Right lobe of liver (tissue), 6 donors: ENCODE data around the gene SYT9. TPM values are rescaled to one million over a fixed set of nuclear protein-coding genes. Genes with fewer than 3 reads are reported as not detected.
A peak's percentile ranks its signal among the peaks of the same experiment; 100 is the strongest.

Experiments used
- ATAC-seq, 4 donors: fragments of 200-7000 bp; cut with Tn5 transposase; one replicate each; pipeline ENCODE4 v1.9.1; 2020; ENCODE audit warnings: mild to moderate bottlenecking in 4 of 4, moderate library complexity in 4 of 4
- DNase-seq, 3 donors: peaks; one replicate each; pipeline ENCODE4 v3.0.0-alpha.2; 2020
- H3K27ac ChIP-seq, 3 donors: fragments of 200-600 bp; one replicate each; pipeline ENCODE4 v1.8.0; 2022
- H3K27me3 ChIP-seq, 2 donors: fragments of 200-600 bp; one replicate each; pipeline ENCODE4 v1.8.0; 2022
- H3K36me3 ChIP-seq, 4 donors: fragments of 200-600 bp; sonication (generic) in 1 of 4; one replicate each; pipeline versions ENCODE4 v1.5.1 to v1.8.0; 2017 to 2022; ENCODE audit warnings: control low read depth in 1 of 4
- H3K4me1 ChIP-seq, 4 donors: fragments of 200-600 bp; sonication (generic) in 1 of 4; one replicate each; pipeline versions ENCODE4 v1.5.1 to v1.8.0; 2017 to 2022; ENCODE audit warnings: control low read depth in 1 of 4
- H3K4me3 ChIP-seq, 3 donors: fragments of 200-600 bp; one replicate each; pipeline ENCODE4 v1.8.0; 2022
- H3K9me3 ChIP-seq, 4 donors: fragments of 200-600 bp; sonication (generic) in 1 of 4; one replicate each; pipeline versions ENCODE4 v1.5.1 to v1.8.0; 2017 to 2022; ENCODE audit warnings: control low read depth in 1 of 4
- CTCF ChIP-seq, 4 donors: fragments of 200-600 bp in 3 of 4; fragments of 450-650 bp in 1 of 4; IDR thresholded peaks; one replicate each; pipeline versions ENCODE4 v1.5.1 to v1.8.0; 2016 to 2022; ENCODE audit warnings: antibody characterized with exemption in 4 of 4, mild to moderate bottlenecking in 2 of 4
- POLR2A ChIP-seq: fragments of 450-650 bp; IDR thresholded peaks from one replicate; pipeline ENCODE4 v1.6.1; 2017; ENCODE audit warnings: antibody characterized with exemption, mild to moderate bottlenecking
- WGBS: methylation state at CpG from one replicate; pipeline ENCODE4 v1.1.6; 2018; ENCODE audit warnings: low coverage, low lambda C conversion rate; ENCODE audit not compliant: insufficient coverage; ENCODE audit errors: missing lambda C conversion rate; 5-methylcytosine and 5-hydroxymethylcytosine counted together
- intact Hi-C, 2 donors: fragments of 100-400 bp; cut with DNase I; formaldehyde crosslinking; loops; one replicate each; pipeline versions ENCODE4 v1.11.2 to v1.14.1; 2022
- total RNA-seq, 6 experiments: library from RNA; depleted of rRNA in 2 of 6; stranded (reverse); fragments of >200 nt in 2 of 6; fragmentation: NEBNext Ultra II Directional in 3 of 6; extraction: Animal tissue kit (Norgen Biotek cat#: 25700) in 3 of 6; gene quantifications; one replicate each; pipeline versions ENCODE4 v1.1.0 to v1.2.4, GENCODE V29; 2016 to 2023
- donor health status: DM: no; HTN: yes; CAD: no.
- donor health status: DM: no; HTN: no; CAD: no.
- donor health status: DM: no; HTN: no; CAD: no.
- donor health status: DM: no; HTN: yes; CAD: no.
- donor health status: DM: no; HTN: yes; CAD: no.

SYT9 gene
- total RNA-seq, 6 experiments from 2014 or later, result 3.0 to 12.6 (median 4.5) TPM

DNA sequence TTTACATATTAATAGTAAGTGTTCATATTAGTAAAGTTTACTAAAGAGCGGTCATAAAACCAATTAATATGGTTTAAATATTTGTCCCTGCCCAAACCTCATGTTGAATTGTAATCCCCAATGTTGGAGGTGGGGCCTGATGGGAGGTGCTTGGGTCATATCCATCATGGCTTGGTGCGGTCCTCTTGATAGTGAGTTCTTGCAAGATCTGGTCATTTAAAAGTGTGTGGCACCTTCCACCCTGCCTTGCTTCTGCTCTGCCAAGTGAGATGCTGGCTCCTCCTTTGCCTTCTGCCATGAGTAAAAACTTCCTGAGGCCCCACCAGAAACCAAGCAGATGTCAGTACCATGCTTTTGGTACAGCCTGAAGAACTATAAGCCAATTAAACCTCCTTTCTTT, 178.8 kb downstream of the SYT9 start:
- no peak for DNase-seq
- TF ChIP-seq POLR2A (no peak), CTCF (IDR thresholded peaks at IDR 0.05) (no peak)
- Histone ChIP-seq H3K4me3 (no peak overlapping the region), H3K27ac (no peak overlapping the region), H3K27me3 (no peaks in the 10 kb centered on the region), H3K9me3 (no peaks in the 10 kb centered on the region), H3K4me1 (no peaks in the 10 kb centered on the region), H3K36me3 (no peaks in the 10 kb centered on the region)
- ATAC-seq, result no peak
- 100% methylated on average over 1 of the region's 2 CpGs for WGBS
- intact Hi-C loops, result no loop called here

DNA sequence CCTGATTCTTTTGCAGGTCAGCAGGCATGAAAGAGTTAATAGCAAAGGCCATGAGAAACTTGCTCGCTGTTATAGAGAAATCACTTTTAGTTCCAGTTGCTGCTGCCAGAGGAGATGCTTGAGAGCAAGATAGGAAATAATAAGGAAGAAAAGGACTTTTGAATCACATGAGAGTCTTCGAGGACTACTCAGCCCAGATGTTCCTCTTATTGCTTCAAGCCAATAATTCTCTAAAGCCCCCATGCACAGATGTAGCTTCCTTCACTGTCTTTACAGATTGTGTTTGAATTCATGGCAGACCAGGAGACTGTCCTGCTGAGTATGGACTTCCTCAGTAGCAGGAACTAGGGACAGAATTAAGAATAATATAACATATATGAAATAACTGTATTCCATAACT, 183.5 kb downstream of the SYT9 start:
- 32% methylated on average over 2 of the region's 2 CpGs for WGBS
- Histone ChIP-seq H3K9me3 (no peaks in the 10 kb centered on the region), H3K4me1 (no peaks in the 10 kb centered on the region), H3K27me3 (no peaks in the 10 kb centered on the region), H3K36me3 (no peaks in the 10 kb centered on the region), H3K27ac (no peak overlapping the region), H3K4me3 (no peak overlapping the region)
- DNase-seq (no peak), ATAC-seq (peak in 1 of 4 donors; percentile 22)
- intact Hi-C loops, result no loop called here
- TF ChIP-seq POLR2A (no peak), CTCF (IDR thresholded peaks at IDR 0.05) (no peak)

DNA sequence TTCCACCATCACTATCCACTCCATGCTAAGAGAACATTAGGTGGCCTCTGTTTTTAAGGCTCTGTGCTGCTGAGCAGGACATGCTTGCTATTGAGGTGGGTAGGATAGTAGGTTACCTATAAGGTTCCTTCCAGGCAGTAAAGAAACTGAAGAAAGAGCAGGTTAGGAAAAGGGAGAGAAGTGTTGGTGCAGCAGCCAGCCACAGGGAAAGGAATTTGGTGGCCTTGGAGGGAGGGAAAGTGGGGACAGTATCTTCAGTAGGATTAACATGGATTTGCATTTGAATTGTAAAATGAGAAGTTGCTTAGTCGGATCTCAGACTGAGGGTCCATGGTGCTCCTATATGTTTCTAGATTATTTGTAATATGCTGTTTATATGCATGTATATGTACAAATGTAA, 184.4 kb downstream of the SYT9 start:
- no peak overlapping the region for H3K4me3 ChIP-seq
- WGBS, result 75% methylated on average over 1 of the region's 1 CpG
- no peak for DNase-seq
- H3K27me3 ChIP-seq, result no peaks in the 10 kb centered on the region
- no peak for ATAC-seq
- no peaks in the 10 kb centered on the region for H3K36me3 ChIP-seq
- intact Hi-C loops, result no loop called here
- H3K27ac ChIP-seq, result no peak overlapping the region
- no peaks in the 10 kb centered on the region for H3K4me1 ChIP-seq
- no peaks in the 10 kb centered on the region for H3K9me3 ChIP-seq
- TF ChIP-seq CTCF (IDR thresholded peaks at IDR 0.05), result no peak
- no peak for TF ChIP-seq POLR2A

DNA sequence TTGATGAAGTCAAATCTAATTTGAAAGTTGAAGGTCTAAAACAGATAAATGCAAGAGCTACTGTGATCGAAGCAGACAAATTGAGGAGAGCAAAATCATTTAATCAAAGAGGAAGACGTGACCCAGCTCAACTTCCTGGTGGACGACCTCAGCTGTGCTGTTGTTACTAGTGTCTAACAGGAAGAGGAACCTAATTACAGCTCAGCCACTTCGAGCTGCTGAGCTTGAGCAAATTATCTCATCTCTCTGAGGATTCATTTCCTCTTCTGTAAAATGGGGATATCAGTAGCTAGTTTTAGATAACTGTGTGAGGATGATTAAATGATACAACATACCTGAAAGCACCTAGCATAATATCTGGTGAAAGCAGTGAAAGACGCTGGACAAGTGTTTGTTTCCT, 185.0 kb downstream of the SYT9 start:
- TF ChIP-seq CTCF (IDR thresholded peaks at IDR 0.05) (no peak), POLR2A (no peak)
- Histone ChIP-seq H3K36me3 (no peaks in the 10 kb centered on the region), H3K4me1 (no peaks in the 10 kb centered on the region), H3K4me3 (no peak overlapping the region), H3K9me3 (no peaks in the 10 kb centered on the region), H3K27me3 (no peaks in the 10 kb centered on the region), H3K27ac (no peak overlapping the region)
- no peak for DNase-seq
- intact Hi-C loops, result no loop called here
- 43% methylated on average over 5 of the region's 5 CpGs for WGBS
- peak; percentile 64 to 79 (median 73) for ATAC-seq

GRCh38 chr11:7437696-7438095, 186.0 kb downstream of the SYT9 start:
- ATAC-seq, result no peak
- Histone ChIP-seq H3K4me3 (no peak overlapping the region), H3K9me3 (no peaks in the 10 kb centered on the region), H3K27me3 (no peaks in the 10 kb centered on the region), H3K27ac (no peak overlapping the region), H3K36me3 (no peaks in the 10 kb centered on the region), H3K4me1 (no peaks in the 10 kb centered on the region)
- intact Hi-C loops, result no loop called here
- TF ChIP-seq POLR2A, result no peak
- TF ChIP-seq CTCF (IDR thresholded peaks at IDR 0.05), result no peak
- WGBS, result 67% methylated on average over 3 of the region's 3 CpGs
- DNase-seq, result no peak
